22Rv1 (cell line): ENCODE measurements around the gene DENND1A.

ENCODE experiments used
- CTCF ChIP-seq: fragments of 450-650 bp; IDR thresholded peaks from 2 replicates; pipeline ENCODE4 v1.5.1; 2017; ENCODE audit warnings: mild to moderate bottlenecking
- ZFX ChIP-seq: fragments of 450-650 bp; IDR thresholded peaks from 2 replicates; pipeline ENCODE4 v1.6.1; 2017; ENCODE audit warnings: antibody characterized with exemption, borderline replicate concordance

- TF ChIP-seq CTCF (no peak), ZFX (no peak)
Measured at GRCh38 chr9:123604861-123605260, 325.1 kb downstream of the DENND1A start.
